HepG2 (cell line): ENCODE results near the gene CA9. TPM values are rescaled to one million over a fixed set of nuclear protein-coding genes. Genes with fewer than 3 reads are reported as not detected.
A peak's percentile ranks its signal among the peaks of the same experiment; 100 is the strongest.

Experiments used
- ATAC-seq: fragments of 200-7000 bp; cut with Tn5 transposase; 3 replicates; pipeline ENCODE4 v1.9.1; 2020; ENCODE audit warnings: mild to moderate bottlenecking, moderate library complexity
- BruUV-seq: library from RNA; stranded (reverse); fragments of 400-500 nt; replicated peaks from 2 replicates; lab custom pipeline; 2021; lab: Mats Ljungman, UMichigan
- CTCF ChIA-PET: fragments of 300-600 bp; formaldehyde crosslinking; extraction: SDS; loops from one replicate; lab custom pipeline; 2021; ENCODE audit warnings: low total read pairs, inconsistent platforms, low intra/inter-chr PET ratio; lab: Yijun Ruan, JAX
- POLR2A ChIA-PET: fragments of 350-600 bp; sonication (Branson Sonifier 250); formaldehyde crosslinking; loops from one replicate; lab custom pipeline; 2020; ENCODE audit warnings: antibody characterized with exemption, inconsistent platforms; lab: Yijun Ruan, JAX
- DNase-seq: peaks from one replicate; pipeline ENCODE4 v3.0.0-alpha.2; 2015; ENCODE audit warnings: low spot score
- FAIRE-seq: peaks from 3 replicates; lab custom pipeline; 2011; peaks lifted over from hg19 to GRCh38; lab: Jason Lieb, UNC
- H2AFZ ChIP-seq: one replicate; pipeline ENCODE4 v1.6.1; 2011; ENCODE audit warnings: low read length, inconsistent platforms
- H3K27ac ChIP-seq: fragments of 300-600 bp; 3 replicates; pipeline ENCODE4 v1.8.0; 2011; ENCODE audit warnings: mixed run types, mild to moderate bottlenecking, mixed read lengths, low read length, inconsistent platforms; ENCODE audit not compliant: insufficient read depth; ENCODE audit errors: extremely low read length
- H3K27me3 ChIP-seq, 2 experiments: fragments of 200-600 bp in 1 of 2; 2 replicates in 1 of 2; 3 replicates in 1 of 2; pipeline versions ENCODE4 v1.6.0 to v1.8.0; 2011; ENCODE audit warnings: low read length in 2 of 2, mild to moderate bottlenecking in 2 of 2, moderate library complexity in 2 of 2, inconsistent platforms in 1 of 2; ENCODE audit not compliant: insufficient read depth in 2 of 2, control insufficient read depth in 1 of 2
- H3K36me3 ChIP-seq, 2 experiments: fragments of 200-600 bp in 1 of 2; replicated peaks in 1 of 2; 2 replicates in 1 of 2; 3 replicates in 1 of 2; pipeline versions ENCODE4 v1.5.1 to v1.8.0; 2011; ENCODE audit warnings: low read length in 2 of 2, inconsistent platforms in 1 of 2; ENCODE audit not compliant: insufficient read depth in 2 of 2, control insufficient read depth in 1 of 2
- H3K4me1 ChIP-seq: 2 replicates; pipeline ENCODE4 v1.5.1; 2012; ENCODE audit warnings: low read length, inconsistent platforms; ENCODE audit not compliant: insufficient read depth
- H3K4me2 ChIP-seq: 2 replicates; pipeline ENCODE4 v1.6.0; 2011; ENCODE audit warnings: low read depth, low read length, inconsistent platforms
- H3K4me3 ChIP-seq, 3 experiments: fragments of 200-600 bp in 1 of 3; sonication (generic), shearing (Covaris generic) in 1 of 3; replicated peaks in 1 of 3; 2 replicates each; pipeline ENCODE4 v1.5.1; 2011 to 2016; ENCODE audit warnings: low read length in 3 of 3, inconsistent platforms in 2 of 3, low read depth in 2 of 3, mild to moderate bottlenecking in 2 of 3, control low read depth in 1 of 3, mixed read lengths in 1 of 3; ENCODE audit not compliant: insufficient read depth in 1 of 3
- H3K79me2 ChIP-seq: one replicate; pipeline ENCODE4 v1.6.1; 2011; ENCODE audit warnings: low read length, inconsistent platforms; ENCODE audit not compliant: insufficient read depth
- H3K9ac ChIP-seq: 2 replicates; pipeline ENCODE4 v1.6.0; 2011; ENCODE audit warnings: mild to moderate bottlenecking, low read depth, low read length, inconsistent platforms; ENCODE audit not compliant: insufficient read depth
- H3K9me3 ChIP-seq: 2 replicates; pipeline ENCODE4 v1.5.1; 2012; ENCODE audit warnings: mild to moderate bottlenecking, low read length
- H4K20me1 ChIP-seq: 2 replicates; pipeline ENCODE4 v1.6.0; 2011; ENCODE audit warnings: inconsistent platforms, mild to moderate bottlenecking, low read length, moderate library complexity; ENCODE audit not compliant: insufficient read depth
- ARNT ChIP-seq: fragments of 450-650 bp; IDR thresholded peaks from 2 replicates; pipeline ENCODE4 v1.6.1; 2017
- BHLHE40 ChIP-seq: IDR thresholded peaks from 2 replicates; pipeline ENCODE4 v1.6.1; 2011; ENCODE audit warnings: low read length, improper control_type of control experiment
- BORCS8-MEF2B ChIP-seq: sonication (generic); formaldehyde crosslinking; IDR thresholded peaks from 2 replicates; pipeline ENCODE4 v1.8.0; 2022; ENCODE audit warnings: mild to moderate bottlenecking, missing genetic modification reagents
- CEBPG ChIP-seq: IDR thresholded peaks from 2 replicates; pipeline ENCODE4 v1.6.1; 2016
- DRAP1 ChIP-seq: IDR thresholded peaks from 2 replicates; pipeline ENCODE4 v1.6.1; 2016; ENCODE audit warnings: missing genetic modification reagents, missing compliant biosample characterization
- GTF2F1 ChIP-seq: fragments of 150-350 bp; IDR thresholded peaks from 2 replicates; pipeline ENCODE4 v1.6.1; 2014; ENCODE audit warnings: low read length
- JUND ChIP-seq: sonication (generic); formaldehyde crosslinking; IDR thresholded peaks from 2 replicates; pipeline ENCODE4 v1.8.0; 2022; ENCODE audit warnings: mild to moderate bottlenecking, missing genetic modification reagents
- KDM5A ChIP-seq: fragments of 200-600 bp; sonication (generic); IDR thresholded peaks from 2 replicates; pipeline ENCODE4 v1.7.0; 2018; ENCODE audit warnings: antibody characterized with exemption, mild to moderate bottlenecking, low read length, borderline replicate concordance
- MAF1 ChIP-seq: sonication (generic); formaldehyde crosslinking; IDR thresholded peaks from 2 replicates; pipeline ENCODE4 v1.5.0; 2020; ENCODE audit warnings: missing genetic modification reagents, borderline replicate concordance
- MEF2D ChIP-seq: sonication (generic); formaldehyde crosslinking; IDR thresholded peaks from 2 replicates; pipeline ENCODE4 v1.5.1; 2020; ENCODE audit warnings: mild to moderate bottlenecking, missing genetic modification reagents
- ZNF513 ChIP-seq: sonication (generic); formaldehyde crosslinking; conservative IDR thresholded peaks from 2 replicates; pipeline ENCODE4 v1.5.0; 2020; ENCODE audit warnings: missing genetic modification reagents
- ZNF574 ChIP-seq: sonication (generic); formaldehyde crosslinking; IDR thresholded peaks from 2 replicates; pipeline ENCODE4 v1.4.0; 2020; ENCODE audit warnings: missing genetic modification reagents
- ZNF720 ChIP-seq: sonication (generic); formaldehyde crosslinking; IDR thresholded peaks from 2 replicates; pipeline ENCODE4 v1.4.0; 2020; ENCODE audit warnings: missing genetic modification reagents
- ZNF761 ChIP-seq: sonication (generic); formaldehyde crosslinking; conservative IDR thresholded peaks from 2 replicates; pipeline ENCODE4 v1.4.0; 2020; ENCODE audit warnings: mild to moderate bottlenecking, missing genetic modification reagents
- ZNF780A ChIP-seq: sonication (generic); formaldehyde crosslinking; IDR thresholded peaks from 2 replicates; pipeline ENCODE4 v1.8.0; 2022; ENCODE audit warnings: mild to moderate bottlenecking, missing genetic modification reagents, moderate library complexity
- WGBS: methylation state at CpG from one replicate; pipeline ENCODE4 v1.1.6; 2017; ENCODE audit warnings: low lambda C conversion rate; 5-methylcytosine and 5-hydroxymethylcytosine counted together
- in situ Hi-C: cut with HindIII; loops from 2 replicates; pipeline ENCODE4 v1.10.0; 2017; ENCODE audit warnings: low pct_unique_long_range_greater_than_20kb; ENCODE audit not compliant: extremely low pct_ligation_motif_present
- intact Hi-C: fragments of 100-400 bp; cut with micrococcal nuclease; formaldehyde crosslinking; loops from one replicate; pipeline ENCODE4 v1.10.0; 2022; ENCODE audit not compliant: unreplicated experiment
- polyA plus RNA-seq, 8 experiments: library from polyadenylated mRNA; depleted of rRNA in 3 of 8; stranded (reverse) in 7 of 8; unstranded in 1 of 8; fragments of >200 nt; fragmentation: Illumina TruSeq in 4 of 8; extraction: Trizol in 4 of 8; gene quantifications; 2 replicates each; pipeline versions ENCODE4 v1.2.1 to v1.2.3, GENCODE V29; 2011 to 2016; ENCODE audit warnings: low read depth in 4 of 8, missing spikeins in 1 of 8, mixed read lengths in 1 of 8; ENCODE audit not compliant: insufficient read depth in 1 of 8
- total RNA-seq, 5 experiments: library from RNA; depleted of rRNA; stranded (reverse); fragments of >200 nt; fragmentation: Illumina TruSeq; extraction: Trizol; gene quantifications; 2 replicates each; pipeline ENCODE4 v1.2.3, GENCODE V29; 2016; ENCODE audit warnings: low read depth in 1 of 5

The CA9 gene
- total and polyA plus RNA-seq, 2 of the 13 experiments (the other 11 are each of a cell fraction or from before 2014, with no cell fraction given) = 0.13 to 152 TPM

GRCh38 chr9:35656831-35657545 lies 16.7 kb upstream of the CA9 start (continued):
- TF ChIP-seq ZNF513 (CRISPR knock-in tag) = no peak
- TF ChIP-seq ZNF720 = no peak
- peak; percentile 10; the same call in 1 of the 2 replicates for TF ChIP-seq ZNF780A
- no peak for TF ChIP-seq GTF2F1
- no peak for TF ChIP-seq CEBPG
- peak; percentile 80 for TF ChIP-seq BHLHE40
- no peak for TF ChIP-seq MEF2D (CRISPR knock-in tag)
- TF ChIP-seq DRAP1 = no peak

- ATAC-seq = peak; percentile 90
- peak within 1 kb of the TSS; percentile 100 for H3K27ac ChIP-seq
- DNase-seq = peak; percentile 99
- H4K20me1 ChIP-seq = no peaks in the 10 kb centered on the region
- no peaks in the 10 kb centered on the region for H3K9me3 ChIP-seq
- H3K9ac ChIP-seq = peak within 1 kb of the TSS; percentile 98
- H3K4me2 ChIP-seq = peak within 1 kb of the TSS; percentile 82
- H3K27me3 ChIP-seq = no peaks in the 10 kb centered on the region; a peak in 2 of 5 replicates
- FAIRE-seq = peak; percentile 86
- CTCF ChIA-PET = interaction anchor here (1.7 kb wide), 2 partner anchors 11 to 38 kb away, joined by 8 to 9 read pairs; no protein-coding TSS in a partner anchor
- BruUV-seq = TSS peak; percentile 85
- H3K36me3 ChIP-seq = peaks cover 5 to 6% of the 10 kb centered on the region in 2 experiments; a peak in 3 of 5 replicates
- H3K4me1 ChIP-seq = peaks cover 71% of the 10 kb centered on the region
- peak within 1 kb of the TSS; percentile 66 to 89 (median 85) for H3K4me3 ChIP-seq
- WGBS = under 1% methylated on average over 13 of the region's 42 CpGs
- H2AFZ ChIP-seq = peak within 1 kb of the TSS; percentile 59
- in situ Hi-C loops (loop anchor here (10.0 kb wide), 1 partner anchor 543 kb away; the partner anchor contains the start of gene ATOSB), intact Hi-C loops (loop anchor here (1.0 kb wide), 4 partner anchors 11 to 92 kb away; partner anchors contain the start of genes CREB3, GBA2, RGP1 and TLN1)
- H3K79me2 ChIP-seq = peaks cover 6% of the 10 kb centered on the region
- POLR2A ChIA-PET = interaction anchor here (0.7 to 6.3 kb wide), 14 partner anchors 10 to 496 kb away, joined by 3 to 68 read pairs (median 5); partner anchors contain the start of genes CREB3, GBA2, HINT2 and RGP1
- TF ChIP-seq ZNF574 (peak; percentile 94), JUND (CRISPR knock-in tag) (peak; percentile 84), MAF1 (CRISPR knock-in tag) (peak; percentile 100), ARNT (no peak), BORCS8-MEF2B (peak; percentile 94), KDM5A (no peak), ZNF761 (peak; percentile 81; the same call in 1 of the 2 replicates)
Measured at GRCh38 chr9:35657546-35658136, 16.1 kb upstream of the CA9 start, which contains the start of gene RMRP. TSS of gene RMRP (minus strand) at chr9:35658019.
